Measurements from ENCODE around the gene GFM1.
"Not testable (repeated sequence)": the region's sequence is repeated elsewhere in the genome, so short reads cannot be mapped to it uniquely, and the experiment has no call there.

The GFM1 gene

DNA sequence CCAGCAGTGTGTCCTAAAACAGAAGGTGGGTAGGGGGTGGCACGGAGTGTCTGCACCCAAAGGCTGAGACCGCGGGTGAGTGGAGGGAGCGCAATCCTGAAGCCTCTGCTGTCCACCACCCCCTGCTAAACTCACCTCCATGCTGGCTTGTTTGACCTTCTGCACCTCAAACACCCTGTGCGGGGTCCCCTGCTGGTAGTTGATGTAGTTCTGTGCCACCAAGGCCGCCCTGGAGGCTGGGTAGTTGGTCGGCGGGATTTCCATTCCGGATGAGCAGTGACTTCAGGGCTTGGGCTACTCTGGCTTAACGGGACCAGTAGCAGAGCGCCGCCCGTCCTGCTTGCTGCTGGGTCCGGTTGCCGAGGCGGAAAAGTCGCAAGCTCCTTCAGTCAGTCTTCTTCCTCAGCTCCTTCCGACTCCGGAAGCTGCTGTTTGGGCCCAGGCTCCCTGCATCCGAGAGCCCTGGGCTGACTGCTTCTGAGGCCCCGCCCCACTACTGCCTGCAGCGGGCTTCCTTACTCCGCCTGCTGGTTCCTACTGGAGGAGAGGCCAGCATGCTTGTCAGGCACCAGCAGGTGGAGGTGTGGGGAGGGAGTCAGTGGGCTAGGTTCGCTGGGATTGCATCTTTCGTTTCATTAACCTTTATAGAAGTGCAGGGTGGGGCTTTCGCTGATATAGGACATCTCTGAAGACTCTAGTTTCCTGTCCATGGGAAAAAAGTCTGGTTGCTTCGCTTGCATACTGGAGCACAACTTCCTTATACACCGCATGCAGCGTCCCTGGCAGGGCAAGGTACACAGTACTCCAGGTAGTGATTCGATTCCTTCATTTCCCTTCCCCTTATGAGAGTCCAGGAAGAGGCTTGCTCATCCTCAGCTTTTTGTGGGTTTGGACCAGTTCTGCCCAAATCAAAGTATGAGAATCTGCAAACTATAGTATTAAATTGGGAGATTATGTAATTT is 28.2 kb downstream of the GFM1 start, which contains the start of gene LXN:
Gene LXN (minus strand): TSS at position 434 of the 962 bp plus-strand sequence. CDS start 170 bp downstream, at position 264.
- FAIRE-seq (peak; percentile 83), DNase-seq (ENCODE audit: low spot score) (peak; percentile 78)

- FAIRE-seq (no peak), DNase-seq (ENCODE audit: low spot score) (no peak)
These were observed 34.4 kb downstream of the GFM1 start for GRCh38 chr3:158678687-158679086.

DNA sequence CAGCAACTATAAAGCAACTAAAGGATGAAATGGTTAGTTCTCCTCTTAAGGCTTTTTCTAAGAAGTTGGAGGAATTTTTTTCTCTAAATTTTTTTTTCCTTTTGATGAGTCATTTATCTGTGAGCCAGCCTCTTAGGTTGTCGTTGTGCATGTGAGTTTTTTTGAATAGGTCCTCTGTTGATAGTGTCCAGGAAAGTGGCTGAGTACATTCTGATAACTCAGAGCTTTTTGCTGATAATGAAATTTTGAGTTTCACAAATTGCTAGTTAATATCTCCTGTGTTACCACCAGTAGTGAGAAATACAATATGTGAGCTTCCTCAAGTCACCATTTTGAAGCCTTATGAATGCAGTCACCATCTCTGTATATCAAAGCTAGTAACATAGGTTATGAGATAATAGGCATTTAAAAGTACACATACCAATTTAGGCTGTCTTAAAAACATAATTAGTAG is 35.2 kb downstream of the GFM1 start:
- DNase-seq (ENCODE audit: low spot score) (peak; percentile 21), FAIRE-seq (peak; percentile 66)

- DNase-seq (ENCODE audit: low spot score) (no peak), FAIRE-seq (no peak)
These were observed 36.5 kb downstream of the GFM1 start for GRCh38 chr3:158680861-158681260.

- no peak for FAIRE-seq
- DNase-seq (ENCODE audit: low spot score) = no peak
These were observed 39.1 kb downstream of the GFM1 start for GRCh38 chr3:158683230-158683962.

DNA sequence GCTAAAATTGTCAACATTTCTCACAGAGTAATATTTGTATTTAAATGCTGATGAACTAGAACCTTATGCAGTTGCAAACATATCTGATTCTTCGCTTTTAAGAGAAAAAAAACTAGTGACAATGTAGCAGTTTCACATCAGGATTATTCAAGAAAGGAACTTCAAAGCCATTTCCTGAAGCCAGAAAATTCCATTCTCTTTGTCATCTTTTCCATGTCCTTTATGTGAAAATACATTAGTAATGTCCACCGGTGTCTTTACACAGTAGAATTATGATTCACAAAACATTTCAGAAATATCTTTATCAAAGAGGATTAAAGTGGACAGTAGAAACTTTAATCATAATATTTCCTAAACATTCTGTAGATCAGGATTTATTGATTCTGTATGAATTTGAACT is 40.8 kb downstream of the GFM1 start:
- DNase-seq (ENCODE audit: low spot score) (no peak), FAIRE-seq (no peak)

DNA sequence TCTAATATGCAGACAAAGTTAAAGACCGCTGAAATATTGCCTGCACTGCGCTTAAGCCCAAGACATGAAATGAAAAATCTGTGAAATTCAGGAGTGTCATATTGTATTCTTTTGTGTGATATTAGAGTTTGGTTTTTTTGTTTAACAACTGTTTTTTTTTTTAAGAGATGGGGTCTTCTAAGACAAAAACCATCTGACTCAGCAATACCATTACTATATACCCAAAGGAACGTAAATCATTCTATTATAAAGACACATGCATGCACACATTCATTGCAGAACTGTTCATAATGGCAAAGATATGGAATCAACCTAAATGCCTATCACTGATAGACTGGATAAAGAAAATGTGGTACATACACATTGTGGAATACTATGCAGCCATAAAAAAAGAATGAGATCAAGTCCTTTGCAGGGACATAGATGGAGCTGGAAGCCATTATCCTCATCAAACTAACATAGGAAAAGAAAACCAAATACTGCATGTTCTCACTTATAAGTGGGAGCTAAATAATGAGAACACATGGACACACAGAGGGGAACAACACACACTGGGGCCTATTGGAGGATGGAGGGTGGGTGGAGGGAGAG is 49.6 kb downstream of the GFM1 start:
- FAIRE-seq; DNase-seq (ENCODE audit: low spot score): not testable (repeated sequence)

- DNase-seq (ENCODE audit: low spot score) (no peak), FAIRE-seq (no peak)
These were observed 52.3 kb downstream of the GFM1 start for GRCh38 chr3:158696618-158697017.

- FAIRE-seq (no peak), DNase-seq (ENCODE audit: low spot score) (no peak)
These were observed 56.2 kb downstream of the GFM1 start for GRCh38 chr3:158700559-158700958.

DNA sequence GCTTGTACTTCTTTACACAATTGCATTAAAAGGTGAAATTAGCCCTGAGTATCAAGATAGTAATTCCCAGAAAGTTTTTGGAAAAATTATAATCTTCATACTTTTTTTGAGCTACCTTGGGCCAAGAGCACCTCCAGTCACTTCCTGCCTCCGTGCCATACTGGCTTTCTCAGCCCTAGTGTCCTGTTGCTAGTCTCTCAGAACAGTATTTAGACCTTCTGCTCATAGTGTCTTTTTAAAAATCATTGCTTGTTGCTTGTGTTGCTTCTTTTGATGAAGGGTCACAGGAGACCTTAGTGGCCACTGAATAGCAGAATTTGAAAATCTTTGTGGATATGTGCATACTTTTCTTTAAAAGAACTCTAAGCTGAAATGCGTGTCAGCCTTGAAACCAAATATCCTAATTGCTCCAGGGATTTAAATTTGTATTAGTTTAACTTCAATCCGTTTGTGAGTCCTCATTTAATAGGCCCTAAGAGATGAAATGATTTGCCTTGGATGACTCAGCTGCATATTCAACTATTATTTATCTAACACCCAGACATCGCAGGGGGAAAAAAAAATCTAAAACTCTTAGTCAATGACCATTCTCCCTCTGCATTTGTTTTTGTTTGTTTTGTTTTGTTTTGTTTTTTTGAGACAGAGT is 57.2 kb downstream of the GFM1 start:
- DNase-seq (ENCODE audit: low spot score) (no peak), FAIRE-seq (no peak)

GRCh38 chr3:158702815-158703481 is 58.6 kb downstream of the GFM1 start:
- FAIRE-seq (no peak), DNase-seq (ENCODE audit: low spot score) (peak; percentile 35)

GRCh38 chr3:158703566-158703965 is 59.2 kb downstream of the GFM1 start:
- DNase-seq (ENCODE audit: low spot score) (no peak), FAIRE-seq (no peak)

- DNase-seq (ENCODE audit: low spot score) (peak; percentile 99), FAIRE-seq (peak; percentile 98)
These were observed 65.3 kb downstream of the GFM1 start for GRCh38 chr3:158709666-158710083.

DNA sequence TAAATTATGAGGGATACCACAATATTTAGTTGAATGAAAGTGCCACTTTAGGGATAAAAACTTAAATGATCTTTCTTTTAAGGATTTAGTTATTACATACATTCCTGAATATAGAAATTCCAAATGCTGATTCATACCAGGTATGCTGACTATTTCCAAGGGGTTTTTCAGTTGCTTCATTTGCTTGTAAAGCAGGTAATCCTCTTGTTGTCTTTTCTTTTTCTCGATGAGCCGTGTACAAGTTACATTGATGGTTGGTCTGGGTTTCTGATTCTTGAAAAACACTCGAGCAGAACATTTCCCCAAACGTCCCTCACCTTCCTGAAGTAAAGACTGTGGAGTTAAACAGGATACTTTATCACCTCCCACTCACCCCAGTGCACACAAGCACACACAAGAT is 66.3 kb downstream of the GFM1 start:
- DNase-seq (ENCODE audit: low spot score) = peak; percentile 21
- no peak for FAIRE-seq

- DNase-seq (ENCODE audit: low spot score) (peak; percentile 89), FAIRE-seq (peak; percentile 94)
These were observed 67.6 kb downstream of the GFM1 start for GRCh38 chr3:158711886-158712285.

DNA sequence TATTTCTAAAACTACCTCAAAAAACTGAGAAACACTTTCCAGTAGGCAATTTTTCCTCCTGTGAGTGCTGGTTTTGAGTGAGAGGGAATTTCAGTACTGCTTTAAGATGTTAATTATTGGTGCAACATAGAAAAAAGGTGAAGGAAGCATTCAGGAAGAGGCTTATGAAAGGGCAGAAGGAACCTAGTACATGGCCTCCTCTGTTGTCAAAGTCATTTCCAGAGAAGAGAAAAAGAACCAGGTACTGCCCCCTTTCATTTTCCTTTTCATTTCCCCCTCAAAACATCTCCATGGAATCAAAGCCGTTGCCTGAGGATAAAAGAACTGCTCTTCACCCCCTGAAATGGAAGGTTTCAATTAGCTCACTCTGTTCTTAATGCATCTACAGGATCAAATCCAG is 68.1 kb downstream of the GFM1 start:
- FAIRE-seq (no peak), DNase-seq (ENCODE audit: low spot score) (no peak)

DNA sequence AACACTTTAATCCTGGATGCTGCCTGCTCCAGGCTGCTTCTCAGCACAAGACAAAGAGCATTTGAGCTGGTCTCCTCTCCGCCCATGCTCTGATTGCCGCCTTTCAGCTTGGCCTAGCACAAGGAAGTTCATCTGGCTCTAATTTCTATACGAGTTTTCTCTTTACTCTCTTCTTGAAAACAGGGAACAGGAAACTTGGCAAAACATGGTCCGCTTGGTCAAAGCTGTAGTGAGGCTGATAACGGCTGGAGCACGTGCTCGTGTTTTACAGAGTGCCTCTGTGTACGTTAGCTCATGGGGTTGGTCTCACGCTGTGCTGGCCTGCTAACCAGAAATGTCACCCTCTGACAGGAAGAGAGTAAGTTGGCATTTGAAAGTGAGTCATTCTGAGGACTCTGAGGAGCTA is 68.8 kb downstream of the GFM1 start:
- peak; percentile 72 for FAIRE-seq

DNA sequence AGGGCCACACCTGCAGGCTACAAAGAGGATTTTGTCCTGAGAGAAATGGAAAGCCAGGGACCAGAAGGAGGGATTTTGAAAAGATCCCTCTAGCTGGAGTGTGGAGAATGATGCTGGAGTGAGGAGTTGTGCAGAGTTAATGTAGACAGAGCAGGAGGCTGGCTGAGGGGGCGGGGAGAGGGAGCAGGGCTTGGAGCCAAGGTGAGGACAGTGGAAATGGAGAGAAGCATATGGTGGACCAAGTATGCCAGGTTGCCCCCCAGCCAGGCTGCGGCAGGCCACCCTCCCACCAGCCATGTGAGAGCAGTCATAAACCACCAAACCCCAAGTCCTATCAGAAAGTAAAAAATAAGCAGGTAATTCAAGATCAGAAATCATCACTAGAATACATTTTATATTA is 73.2 kb downstream of the GFM1 start:
- DNase-seq (ENCODE audit: low spot score) (no peak), FAIRE-seq (no peak)

More for the DNA sequence above, 68.8 kb downstream of the GFM1 start:
- DNase-seq (ENCODE audit: low spot score) = peak; percentile 84

DNA sequence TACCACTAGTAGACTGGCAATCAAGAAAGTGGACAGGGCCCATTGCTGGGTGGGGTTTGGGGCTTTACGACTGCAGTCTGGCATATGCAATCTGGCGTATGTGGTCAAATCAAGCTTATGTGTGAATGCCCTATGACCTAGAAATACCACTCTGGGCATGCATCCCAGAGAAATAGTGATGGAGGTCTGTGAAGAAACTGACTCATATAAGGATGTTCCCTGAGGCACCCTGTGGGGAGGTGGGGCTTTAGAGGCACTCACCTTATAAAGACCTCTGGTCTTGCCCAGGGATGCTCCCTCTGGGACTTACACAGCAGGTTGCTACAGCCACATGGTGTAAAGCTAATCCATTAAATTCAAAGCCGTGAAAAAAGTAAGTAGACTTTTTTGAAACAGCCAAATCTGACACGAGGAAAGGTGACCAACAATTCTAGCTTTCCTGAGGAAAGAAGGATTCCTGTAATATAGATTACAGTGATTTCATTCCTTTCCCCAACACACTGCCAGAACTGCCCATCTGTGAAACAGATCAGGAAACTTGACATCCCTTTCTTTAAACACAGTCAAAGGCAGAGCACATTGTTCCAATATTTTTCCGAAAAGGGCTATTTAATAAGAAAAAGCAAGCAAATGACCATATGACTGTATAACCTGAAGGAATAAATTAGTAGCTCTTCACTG is 74.3 kb downstream of the GFM1 start:
- DNase-seq (ENCODE audit: low spot score) (peak; percentile 95), FAIRE-seq (peak; percentile 96)

DNA sequence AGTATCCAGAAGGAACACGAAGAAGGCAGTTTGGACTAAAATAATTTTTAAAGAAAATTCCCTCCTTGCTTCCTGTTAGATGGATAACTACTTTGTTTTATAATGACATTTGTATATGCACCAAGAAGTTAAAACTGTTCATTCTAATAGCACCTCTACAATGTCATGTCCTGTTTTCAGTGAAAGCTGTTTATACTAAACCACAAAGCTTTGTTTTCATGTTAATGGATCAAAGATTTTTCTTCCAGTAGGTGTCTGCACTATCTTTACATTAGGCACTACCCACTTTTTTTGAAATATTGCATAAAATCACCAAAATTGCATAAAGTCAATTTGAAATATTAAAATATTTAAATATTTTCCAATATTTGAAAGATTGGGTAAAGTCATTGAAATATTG is 77.8 kb downstream of the GFM1 start:
- DNase-seq (ENCODE audit: low spot score) = no peak
- no peak for FAIRE-seq

Data from RCC 7860 (cell line).